GM18502 (cell line): ENCODE data around the gene TMEM132A.

Source experiments
- ATAC-seq: cut with Tn5 transposase; IDR thresholded peaks from one replicate; pipeline ENCODE4 v1.9.1; 2021; ENCODE audit warnings: mild to moderate bottlenecking; ENCODE audit not compliant: unreplicated experiment, poor library complexity

TMEM132A gene

DNA sequence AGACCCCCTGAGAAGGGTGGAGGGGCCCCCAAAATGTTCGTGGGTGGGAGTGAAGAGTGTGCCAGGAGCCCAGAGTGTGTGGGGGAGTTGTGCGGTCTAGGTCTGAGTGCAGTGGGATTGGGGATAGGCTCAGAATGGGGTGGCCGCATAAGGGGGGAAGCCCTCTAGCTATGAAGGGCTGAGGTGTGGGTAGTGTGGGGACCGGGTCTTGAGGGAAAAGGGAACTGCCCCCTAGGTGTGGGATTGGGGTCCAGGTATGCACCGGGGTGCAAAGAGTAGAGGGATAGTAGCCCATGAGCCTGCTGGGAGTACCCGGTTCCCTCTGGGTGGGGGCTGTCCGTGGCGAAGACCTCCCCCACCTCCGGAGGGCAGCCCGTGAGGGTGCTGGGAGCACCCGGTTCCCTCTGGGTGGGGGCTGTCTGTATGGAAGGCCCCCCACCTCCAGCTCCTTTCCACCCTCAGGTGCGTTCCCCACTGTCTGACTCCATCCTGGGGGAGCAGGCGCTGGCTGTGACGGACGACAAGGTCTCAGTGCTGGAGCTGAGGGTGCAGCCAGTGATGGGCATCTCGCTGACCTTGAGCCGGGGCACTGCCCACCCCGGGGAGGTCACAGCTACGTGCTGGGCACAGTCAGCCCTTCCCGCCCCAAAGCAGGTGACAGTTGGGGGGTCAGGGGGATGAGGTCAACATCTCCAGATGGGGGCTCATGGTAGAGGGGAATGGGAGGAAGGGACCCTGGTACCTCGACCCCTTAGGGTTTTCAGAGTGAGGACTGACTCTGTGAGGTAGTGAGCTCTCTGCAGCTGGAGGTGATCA, 10.7 kb downstream of the TMEM132A start:
- no peak for ATAC-seq

DNA sequence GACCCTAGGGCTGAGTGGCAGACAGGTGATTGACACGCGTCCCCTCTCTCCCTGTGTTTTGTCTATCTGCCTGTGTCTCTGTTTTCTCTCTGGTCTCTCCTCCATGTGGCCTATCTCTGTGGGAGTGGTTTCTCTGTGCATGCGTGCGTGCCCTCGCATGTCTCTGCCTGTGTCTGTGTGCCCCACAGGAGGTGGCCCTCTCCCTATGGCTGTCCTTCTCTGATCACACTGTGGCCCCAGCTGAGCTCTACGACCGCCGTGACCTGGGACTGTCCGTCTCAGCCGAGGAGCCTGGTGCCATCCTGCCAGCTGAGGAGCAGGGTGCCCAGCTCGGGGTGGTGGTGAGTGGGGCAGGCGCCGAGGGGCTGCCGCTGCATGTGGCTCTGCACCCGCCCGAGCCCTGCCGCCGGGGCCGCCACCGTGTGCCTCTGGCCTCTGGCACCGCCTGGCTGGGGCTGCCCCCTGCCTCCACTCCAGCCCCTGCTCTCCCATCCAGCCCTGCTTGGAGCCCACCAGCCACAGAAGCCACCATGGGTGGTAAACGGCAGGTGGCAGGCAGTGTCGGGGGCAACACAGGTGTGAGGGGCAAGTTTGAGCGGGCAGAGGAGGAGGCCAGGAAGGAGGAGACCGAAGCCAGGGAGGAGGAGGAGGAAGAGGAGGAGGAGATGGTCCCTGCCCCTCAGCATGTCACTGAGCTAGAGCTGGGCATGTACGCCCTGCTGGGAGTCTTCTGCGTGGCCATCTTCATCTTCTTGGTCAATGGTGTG, 11.6 kb downstream of the TMEM132A start:
- ATAC-seq, result no peak

DNA sequence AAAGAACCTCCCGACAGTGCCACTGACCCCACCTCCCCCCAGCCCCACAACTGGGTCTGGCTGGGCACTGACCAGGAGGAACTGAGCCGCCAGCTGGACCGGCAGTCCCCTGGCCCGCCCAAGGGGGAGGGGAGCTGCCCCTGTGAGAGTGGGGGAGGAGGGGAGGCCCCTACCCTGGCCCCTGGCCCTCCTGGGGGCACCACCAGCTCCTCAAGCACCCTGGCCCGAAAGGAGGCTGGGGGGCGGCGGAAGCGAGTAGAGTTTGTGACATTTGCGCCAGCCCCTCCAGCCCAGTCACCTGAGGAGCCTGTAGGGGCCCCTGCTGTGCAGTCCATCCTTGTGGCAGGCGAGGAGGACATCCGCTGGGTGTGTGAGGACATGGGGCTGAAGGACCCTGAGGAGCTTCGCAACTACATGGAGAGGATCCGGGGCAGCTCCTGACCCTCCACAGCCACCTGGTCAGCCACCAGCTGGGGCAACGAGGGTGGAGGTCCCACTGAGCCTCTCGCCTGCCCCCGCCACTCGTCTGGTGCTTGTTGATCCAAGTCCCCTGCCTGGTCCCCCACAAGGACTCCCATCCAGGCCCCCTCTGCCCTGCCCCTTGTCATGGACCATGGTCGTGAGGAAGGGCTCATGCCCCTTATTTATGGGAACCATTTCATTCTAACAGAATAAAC, 12.3 kb downstream of the TMEM132A start:
- ATAC-seq, result no peak

DNA sequence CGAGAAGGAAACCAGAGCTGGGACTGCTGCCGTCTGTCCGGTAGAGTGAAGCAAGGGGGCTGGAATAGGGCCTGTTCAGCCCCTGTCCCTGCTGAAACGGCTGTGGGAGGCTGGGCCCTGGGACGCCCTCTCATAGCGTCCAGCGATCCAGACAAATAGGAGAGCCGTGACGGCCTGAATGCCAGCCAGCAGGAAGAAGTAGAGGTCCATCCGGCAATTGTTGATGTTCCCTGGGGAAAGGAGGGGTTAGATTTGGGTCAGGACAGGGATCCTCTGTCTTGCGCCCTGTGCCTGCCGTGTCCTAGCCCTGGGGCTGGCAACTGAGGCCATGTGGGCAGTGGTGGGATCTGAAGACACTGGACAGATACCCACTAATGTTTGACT, 12.9 kb downstream of the TMEM132A start:
- no peak for ATAC-seq

DNA sequence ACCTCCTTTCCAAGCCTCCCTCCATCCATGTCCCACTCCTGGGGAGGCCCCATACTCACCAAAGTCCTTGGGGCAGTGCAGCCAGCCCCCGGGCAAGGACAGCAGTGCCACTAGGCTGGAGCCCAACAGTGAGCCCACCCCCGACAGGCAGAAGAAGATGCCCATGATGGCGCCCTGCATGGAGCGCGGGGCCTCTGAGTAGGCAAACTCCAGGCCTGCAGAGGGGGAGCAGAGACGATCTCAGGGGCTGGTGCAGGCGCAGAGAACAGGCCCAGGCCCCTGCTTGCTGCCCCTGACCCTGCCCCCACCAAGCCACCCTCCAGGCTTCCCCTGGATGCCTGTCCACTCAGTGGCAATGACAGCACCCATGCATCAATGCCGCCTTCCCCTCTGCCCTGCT, 13.6 kb downstream of the TMEM132A start:
- ATAC-seq, result no peak

DNA sequence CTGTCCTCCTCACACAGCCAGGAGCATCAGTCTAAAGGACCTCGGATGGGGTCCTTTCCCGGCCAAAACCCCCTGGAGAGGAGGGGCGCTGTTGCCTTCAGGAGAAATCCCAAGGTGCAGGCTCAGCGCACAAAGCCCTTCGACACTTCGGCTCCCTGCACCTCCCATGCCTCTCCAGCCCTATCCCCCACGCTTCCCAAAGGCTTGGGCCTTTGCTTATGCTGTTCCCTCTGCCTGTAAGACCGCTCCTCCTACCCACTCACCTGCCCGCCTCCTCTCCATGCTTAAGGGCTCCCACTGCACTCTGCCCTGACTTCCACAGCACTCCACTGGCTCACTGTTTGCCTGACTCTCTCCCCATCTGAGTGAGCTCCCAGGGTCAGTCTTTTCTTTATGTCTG, 14.2 kb downstream of the TMEM132A start:
- ATAC-seq, result no peak

DNA sequence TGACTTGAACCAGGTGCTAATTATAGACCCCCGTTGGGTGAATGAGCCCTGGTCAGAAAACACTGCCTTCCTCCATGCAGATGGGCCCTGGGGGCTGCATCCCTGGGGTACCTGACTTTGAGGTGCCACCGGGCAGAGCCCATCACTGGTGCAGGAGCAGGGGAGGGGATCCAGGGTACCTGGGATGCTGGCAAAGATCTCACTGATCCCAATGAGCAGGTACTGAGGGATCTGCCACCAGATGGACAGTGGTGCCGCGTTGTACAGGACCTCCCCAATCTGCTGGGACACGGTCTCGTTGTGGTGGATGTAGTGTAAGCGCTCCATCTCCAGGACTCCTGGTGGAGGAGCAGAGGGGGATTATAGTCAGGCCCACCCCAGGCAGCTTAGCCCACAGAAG, 15.0 kb downstream of the TMEM132A start:
- ATAC-seq, result no peak

DNA sequence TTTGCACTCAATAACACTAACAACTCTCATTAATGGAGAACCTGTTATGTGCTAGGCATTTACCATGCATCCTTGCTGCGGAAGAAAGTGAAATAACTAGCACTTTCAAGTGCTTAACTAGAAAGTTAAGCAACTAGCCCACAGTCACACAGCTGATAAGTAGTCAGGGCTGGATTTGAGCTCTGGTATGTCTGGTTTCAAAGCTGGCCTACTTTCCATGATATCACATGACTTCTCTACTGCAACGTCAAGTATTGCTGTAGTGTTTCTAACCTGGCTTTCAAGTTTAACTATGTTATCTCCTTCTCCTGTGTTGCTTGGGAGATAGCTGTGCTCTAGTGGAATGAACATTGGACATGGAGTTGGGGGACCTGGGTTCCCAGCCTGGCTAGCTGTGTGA, 15.6 kb downstream of the TMEM132A start:
- ATAC-seq, result no peak

DNA sequence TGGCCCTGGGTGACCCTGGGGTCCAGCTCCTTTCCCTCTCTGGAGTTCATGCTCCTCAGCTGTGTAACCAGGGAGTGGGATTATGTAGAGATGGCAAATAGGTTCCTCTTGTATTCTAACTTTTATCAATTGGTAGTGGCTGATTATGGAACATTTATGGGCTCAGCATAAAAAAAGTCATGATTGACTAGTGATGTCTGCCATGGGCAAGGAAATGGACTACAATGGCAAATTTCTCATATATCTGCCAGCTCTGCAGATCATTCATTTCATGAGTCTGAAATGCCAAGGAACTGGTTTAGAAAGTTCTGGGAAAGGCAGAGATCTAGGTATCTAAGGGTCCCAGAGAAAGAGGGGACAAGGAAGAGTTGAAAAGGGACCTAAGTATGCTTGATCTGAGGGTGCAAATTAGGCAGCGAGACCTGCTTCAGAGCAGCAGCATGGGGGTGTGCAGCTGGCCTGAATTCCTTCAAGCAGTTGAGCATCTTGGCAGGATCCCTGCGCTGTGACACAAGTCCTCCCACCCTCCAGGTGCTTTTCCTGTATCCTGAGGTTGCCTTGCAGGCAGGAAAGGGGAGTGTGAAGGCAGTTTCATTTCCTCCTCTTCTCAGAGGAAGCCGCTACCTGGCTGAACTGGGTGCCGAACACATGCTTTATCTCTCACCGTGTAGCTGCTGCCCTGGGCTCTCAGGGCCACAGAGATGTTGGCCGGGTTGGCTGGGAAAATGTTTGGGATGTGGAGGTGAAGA, 17.3 kb downstream of the TMEM132A start:
- ATAC-seq, result no peak

DNA sequence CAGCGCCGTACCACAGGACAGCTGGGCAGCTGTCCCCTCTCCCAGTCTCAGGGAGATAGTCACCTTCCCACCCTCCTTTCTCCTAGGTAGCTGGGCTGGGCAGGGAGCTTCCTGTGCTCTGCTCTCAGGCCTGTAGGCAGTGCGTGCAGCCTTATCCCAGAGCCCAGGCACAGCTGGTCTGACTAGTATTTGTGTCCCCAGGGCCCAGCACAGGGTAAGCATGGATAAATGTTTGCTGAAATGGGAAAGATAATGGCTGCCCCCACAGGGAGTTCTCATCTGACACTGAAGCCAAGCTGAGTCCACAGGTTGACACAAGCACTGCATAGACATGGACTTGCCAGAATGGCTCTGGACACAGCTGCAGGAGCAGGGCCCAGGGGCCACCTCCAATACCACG, 18.0 kb downstream of the TMEM132A start:
- ATAC-seq, result no peak

DNA sequence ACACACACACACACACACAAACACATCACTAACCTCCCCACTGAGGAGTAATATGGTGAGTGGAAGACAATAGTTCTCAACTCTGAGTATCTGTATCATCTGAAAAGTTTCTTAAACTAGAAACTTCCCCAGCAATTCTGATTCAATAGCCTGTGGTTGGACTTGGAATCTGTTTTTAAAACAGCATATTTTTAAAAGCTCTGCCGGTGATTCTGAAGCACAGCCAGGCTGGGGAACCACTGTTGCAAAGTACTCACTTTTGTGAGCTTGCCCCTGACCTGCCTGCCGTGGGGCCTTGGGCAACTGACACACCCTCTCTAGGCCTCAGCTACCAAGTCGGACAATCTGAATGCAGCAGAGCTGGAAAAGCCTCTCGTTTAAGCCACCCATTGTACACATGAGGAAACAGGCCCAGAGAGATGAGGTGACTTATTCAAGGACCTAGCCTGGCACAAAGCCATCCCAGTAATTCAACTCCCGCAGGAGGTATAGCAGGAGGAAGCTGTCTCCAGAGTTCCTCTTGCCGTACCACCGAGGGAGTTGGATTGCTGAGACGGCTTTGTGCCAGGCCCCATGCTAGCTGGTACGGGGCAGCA, 18.8 kb downstream of the TMEM132A start:
- no peak for ATAC-seq

DNA sequence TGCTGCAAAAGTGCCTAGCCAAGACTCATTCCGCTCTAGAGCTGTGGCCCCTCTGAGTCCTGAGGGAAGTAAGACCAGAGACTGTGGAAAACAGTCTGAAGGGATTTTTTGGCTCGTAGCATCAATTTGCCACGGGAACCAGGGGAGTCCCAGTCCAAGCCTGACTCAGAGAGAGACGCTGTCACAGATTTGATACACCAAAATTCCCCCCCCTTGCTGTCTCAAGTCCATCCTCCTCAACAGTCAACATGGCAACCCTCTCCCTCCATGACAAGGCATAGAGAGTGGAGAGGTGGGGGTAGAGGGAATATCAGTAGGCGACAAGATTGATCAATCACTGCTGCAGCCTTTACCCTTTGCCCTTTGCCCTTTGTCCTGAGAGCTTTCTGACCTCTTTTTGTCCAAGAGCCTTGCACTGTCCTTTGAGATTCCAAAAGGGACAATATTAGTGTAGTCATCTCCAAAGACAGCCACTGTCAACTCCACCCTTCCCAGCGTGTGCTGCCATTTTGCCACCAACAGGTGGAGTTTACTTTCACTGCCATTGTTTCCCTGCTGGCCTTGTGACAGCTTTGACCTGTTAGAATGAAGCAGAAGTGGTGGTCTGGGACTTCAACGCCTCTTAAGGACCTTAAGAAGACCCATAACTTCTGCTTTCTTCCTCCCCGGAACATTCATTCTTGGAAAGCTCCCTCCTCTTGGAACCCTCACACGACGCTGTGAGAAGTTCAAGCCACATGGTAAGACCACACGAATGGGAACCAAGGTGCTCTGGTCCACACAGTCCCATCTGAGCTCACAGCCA, 20.4 kb downstream of the TMEM132A start:
- ATAC-seq, result no peak

DNA sequence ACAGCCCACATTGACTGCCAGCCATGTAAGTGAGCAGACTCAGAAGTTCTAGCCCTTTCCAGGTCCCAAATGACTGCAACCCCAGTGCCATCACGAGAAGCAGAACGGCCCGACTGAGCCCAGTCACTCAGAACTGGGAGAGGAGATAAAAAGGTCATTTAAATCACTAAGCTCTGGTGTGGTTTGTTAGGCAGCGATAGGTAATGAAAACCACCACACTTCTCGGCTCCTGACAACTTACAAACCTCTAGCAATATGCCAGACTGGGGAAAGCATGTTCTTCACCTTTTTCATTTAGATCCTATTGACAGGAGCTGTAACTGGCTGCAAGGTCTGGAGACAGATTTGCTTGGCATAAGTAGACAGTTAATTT, 21.0 kb downstream of the TMEM132A start:
- ATAC-seq, result no peak

DNA sequence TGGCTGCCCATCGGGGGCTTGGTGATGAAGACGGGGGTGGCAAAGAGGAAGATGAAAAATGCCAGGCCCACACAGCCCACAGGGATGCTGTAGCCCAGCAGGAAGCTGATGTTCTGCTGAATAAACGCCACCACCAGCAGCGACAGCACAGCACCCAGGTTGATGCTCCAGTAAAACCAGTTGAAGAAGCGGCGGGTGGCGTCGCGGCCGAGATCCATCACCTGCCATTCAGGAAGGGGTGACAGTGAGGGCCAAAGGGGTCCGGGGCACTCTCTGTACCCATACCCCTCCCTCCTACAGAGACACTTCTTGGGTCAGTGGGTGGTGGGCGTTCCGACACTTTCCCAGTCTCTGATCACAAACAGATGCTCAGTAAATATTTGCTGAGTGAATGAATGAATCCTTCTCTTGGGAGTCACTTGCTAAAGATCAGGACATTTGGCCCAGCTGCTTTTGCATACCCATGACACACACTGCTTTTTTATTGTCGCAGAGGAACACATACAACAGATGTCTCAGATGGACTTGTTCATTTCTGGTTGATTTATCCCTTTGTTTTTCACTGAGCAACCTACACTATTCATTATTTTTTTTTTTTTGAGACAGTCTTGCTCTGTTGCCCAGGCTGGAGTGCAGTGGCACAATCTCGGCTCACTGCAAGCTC, 22.5 kb downstream of the TMEM132A start:
- ATAC-seq, result no peak

DNA sequence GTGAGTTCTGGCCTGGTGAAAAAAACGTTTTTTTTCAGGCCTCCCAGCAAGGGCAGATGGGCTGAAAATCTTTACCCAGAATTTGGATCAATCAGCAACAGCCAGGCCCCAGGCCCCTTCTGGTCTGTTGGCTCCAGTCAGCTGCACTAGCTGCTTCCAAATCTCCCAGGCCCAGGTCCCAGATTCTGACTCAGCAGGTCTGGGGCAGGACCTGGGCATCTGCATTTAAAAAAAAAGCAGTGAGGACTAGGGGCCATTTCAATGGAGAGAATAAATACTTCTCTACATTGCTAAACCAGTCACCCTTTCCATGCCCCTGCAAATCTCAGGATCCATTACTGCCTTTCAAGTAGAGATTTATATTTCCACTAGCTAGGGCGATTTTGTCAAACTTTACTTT, 23.4 kb downstream of the TMEM132A start:
- ATAC-seq, result no peak

DNA sequence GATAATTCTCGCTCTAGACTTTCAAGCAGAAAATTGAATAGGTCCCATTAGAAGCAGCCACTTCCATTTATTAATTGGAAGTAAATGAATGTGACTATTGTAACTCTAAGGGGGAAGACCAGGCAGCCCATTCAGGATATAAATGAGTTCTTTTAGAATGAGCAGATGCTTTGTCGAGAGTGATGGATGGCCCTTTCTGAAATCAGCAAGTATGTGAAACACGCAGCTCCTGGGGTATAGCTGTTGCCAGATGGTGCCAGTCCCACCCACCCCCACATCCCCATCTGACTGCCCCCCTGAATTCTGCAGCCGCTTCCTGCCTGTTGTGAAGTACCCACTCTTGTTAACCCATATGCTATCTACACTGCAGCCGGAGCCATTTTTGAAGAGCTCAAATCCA, 24.0 kb downstream of the TMEM132A start:
- ATAC-seq, result no peak

DNA sequence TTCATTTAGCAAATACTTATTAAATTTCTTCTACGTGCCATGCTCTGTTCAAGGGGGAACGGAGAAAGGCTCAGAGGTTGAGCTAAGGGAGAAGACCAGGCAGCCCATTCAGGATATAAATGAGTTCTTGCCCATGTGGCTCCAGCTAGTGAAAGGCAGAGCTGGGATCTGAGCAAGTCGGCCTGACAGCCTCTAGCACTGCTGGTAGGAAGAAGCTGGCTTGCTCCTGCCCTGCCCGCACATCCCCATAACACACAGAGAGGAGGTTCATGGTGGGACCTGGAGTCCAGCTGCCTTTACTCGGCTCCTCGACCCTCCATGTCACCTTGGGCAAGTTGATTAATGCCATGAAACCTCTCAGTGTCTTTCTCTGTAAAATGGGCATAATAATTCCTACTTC, 25.8 kb downstream of the TMEM132A start:
- ATAC-seq, result no peak

DNA sequence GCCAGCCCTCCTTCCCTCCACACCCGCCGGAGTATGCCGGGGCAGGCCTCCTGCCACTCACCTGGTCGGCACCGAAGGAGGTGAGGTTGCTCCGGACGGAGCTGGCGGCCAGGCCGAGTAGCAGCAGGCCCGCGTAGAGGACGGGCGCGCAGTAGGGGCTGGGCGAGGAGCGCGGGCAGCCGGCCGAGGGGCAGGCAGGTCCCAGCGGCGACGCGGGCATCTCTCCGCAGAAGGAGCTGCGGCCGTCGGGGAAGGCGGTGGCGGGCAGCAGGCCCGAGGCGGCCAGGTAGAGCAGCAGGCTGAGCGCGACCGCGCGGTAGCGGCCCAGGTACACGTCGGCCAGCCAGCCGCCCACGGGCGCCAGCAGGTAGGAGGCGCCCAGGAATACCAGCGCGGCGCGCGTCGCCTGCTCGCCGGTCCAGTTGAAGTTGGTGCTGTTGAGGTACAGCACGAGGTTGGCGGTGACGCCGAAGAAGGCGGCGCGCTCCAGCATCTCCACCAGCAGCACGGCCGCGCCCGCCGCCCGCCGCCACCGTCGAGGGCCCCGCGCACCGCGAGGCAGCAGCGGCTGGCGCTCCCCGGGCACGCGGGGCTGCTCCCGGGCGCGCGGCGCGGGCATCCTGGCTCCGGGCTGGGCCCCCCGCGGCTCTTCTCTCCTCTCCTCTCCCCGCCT, 26.8 kb downstream of the TMEM132A start:
- no peak for ATAC-seq

DNA sequence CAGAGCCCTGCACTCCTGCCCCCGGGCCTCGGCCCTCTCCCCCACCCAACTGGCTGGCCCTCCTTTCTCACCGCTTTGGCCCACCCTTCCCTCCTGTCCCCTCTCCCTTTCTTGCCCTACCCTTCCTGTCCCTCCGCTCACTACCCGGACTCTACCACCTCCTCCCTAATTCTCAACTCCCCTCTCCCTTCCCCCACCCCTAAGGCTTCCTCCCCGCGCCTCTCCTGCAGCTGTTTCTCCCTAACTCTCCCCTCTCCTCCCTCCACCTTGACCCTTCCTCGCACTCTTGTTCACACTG, 27.3 kb downstream of the TMEM132A start:
- no peak for ATAC-seq
